A673 (cell line): ENCODE data around the gene COG8.
"Not testable (repeated sequence)": the region's sequence is repeated elsewhere in the genome, so short reads cannot be mapped to it uniquely, and the experiment has no call there.

ENCODE experiments used
- EZH2 ChIP-seq: fragments of 200-600 bp; sonication (generic); IDR thresholded peaks from 2 replicates; pipeline ENCODE4 v1.6.1; 2017; ENCODE audit warnings: borderline replicate concordance, low read depth, mild to moderate bottlenecking, mixed read lengths, antibody characterized with exemption, low read length; ENCODE audit not compliant: poor library complexity, severe bottlenecking
- TF ChIP-seq, protein P1 (sequence below): fragments of 300-800, 200-600 bp; sonication (generic); conservative IDR thresholded peaks from 2 replicates; pipeline ENCODE4 v1.5.1; 2017; ENCODE audit warnings: low read depth, mild to moderate bottlenecking, antibody characterized with exemption, low read length, moderate library complexity, mixed read lengths

DNA sequence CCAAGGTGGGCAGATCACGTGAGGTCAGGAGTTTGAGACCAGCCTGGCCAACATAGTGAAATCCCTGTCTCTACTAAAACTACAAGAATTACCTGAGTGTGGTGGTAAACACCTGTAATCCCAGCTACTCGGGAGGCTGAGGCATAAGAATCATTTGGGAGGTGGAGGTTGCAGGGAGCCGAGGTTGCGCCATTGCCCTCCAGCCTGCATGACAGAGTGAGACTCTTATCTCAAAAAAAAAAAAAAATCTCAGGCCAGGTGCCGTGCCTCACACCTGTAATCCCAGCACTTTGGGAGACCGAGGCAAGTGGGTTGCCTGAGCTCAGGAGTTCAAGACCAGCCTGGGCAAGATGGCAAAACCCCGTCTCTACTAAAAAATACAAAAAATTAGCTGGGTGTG lies 42.6 kb downstream of the COG8 start:
- TF ChIP-seq, protein P1, sequence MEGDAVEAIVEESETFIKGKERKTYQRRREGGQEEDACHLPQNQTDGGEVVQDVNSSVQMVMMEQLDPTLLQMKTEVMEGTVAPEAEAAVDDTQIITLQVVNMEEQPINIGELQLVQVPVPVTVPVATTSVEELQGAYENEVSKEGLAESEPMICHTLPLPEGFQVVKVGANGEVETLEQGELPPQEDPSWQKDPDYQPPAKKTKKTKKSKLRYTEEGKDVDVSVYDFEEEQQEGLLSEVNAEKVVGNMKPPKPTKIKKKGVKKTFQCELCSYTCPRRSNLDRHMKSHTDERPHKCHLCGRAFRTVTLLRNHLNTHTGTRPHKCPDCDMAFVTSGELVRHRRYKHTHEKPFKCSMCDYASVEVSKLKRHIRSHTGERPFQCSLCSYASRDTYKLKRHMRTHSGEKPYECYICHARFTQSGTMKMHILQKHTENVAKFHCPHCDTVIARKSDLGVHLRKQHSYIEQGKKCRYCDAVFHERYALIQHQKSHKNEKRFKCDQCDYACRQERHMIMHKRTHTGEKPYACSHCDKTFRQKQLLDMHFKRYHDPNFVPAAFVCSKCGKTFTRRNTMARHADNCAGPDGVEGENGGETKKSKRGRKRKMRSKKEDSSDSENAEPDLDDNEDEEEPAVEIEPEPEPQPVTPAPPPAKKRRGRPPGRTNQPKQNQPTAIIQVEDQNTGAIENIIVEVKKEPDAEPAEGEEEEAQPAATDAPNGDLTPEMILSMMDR, result not testable (repeated sequence)
- not testable (repeated sequence) for TF ChIP-seq EZH2
